Astrocyte of the cerebellum (primary cell): ENCODE data around the gene BNIP2.

ENCODE experiments used
- DNase-seq: peaks from one replicate; pipeline ENCODE4 v3.0.0-alpha.2; 2011; ENCODE audit warnings: low read depth
- H3K4me3 ChIP-seq: 2 replicates; pipeline ENCODE4 v1.5.1; 2011; ENCODE audit warnings: mild to moderate bottlenecking, low read depth, low read length, moderate library complexity
- CTCF ChIP-seq: IDR thresholded peaks from 2 replicates; pipeline ENCODE4 v1.5.1; 2012; ENCODE audit warnings: low read length, low read depth, moderate library complexity, mild to moderate bottlenecking; ENCODE audit errors: missing control alignments
- in situ Hi-C: cut with HindIII; loops from 2 replicates; pipeline ENCODE4 v1.10.0; 2017; ENCODE audit warnings: low sequenced_read_pairs

The BNIP2 gene

GRCh38 chr15:59662260-59662659, 26.9 kb downstream of the BNIP2 start:
- DNase-seq, result peak; percentile 24
- in situ Hi-C loops, result no loop called here
- no peak overlapping the region for H3K4me3 ChIP-seq
- TF ChIP-seq CTCF, result no peak

DNA sequence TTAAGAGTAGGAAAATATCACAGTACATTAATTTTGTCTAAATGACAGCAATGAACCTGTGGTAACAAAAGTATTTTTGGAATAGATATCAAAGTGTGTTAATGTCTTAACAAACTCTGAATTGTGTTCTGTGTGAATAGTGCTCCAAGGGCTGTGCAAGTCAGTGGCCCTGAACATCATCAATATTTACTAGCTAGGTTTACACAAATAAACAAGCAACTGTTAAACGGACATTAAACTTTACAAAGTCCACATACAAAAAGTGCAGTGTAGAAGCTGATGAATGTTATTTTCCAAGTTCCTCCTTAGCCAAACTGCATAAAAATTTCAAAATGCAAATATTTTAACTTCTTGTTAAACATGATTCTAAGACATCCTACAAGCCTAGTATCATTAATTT, 29.8 kb downstream of the BNIP2 start:
- no peak for TF ChIP-seq CTCF
- DNase-seq, result no peak
- in situ Hi-C loops, result no loop called here
- H3K4me3 ChIP-seq, result no peak overlapping the region

DNA sequence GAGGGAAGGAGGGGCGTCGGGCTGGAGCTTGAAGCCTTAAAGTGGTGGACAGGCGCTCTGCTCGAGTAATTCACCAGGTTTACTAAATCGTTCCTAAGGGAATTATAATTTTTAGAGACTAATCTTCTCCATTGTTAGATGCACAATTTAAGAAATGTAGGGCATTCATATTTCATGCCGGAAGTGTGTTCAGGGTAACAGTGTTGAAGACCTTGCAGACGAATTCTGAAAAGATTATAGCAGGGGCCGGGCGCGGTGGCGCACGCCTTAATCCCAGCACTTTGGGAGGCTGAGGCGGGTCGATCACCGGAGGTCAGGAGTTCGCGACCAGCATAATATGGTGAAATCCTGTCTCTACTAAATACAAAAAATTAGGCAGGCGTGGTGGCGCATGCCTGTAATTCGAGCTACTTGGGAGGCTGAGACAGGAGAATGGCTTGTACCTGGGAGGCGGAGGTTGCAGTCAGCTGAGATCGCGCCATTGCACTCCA, 31.4 kb downstream of the BNIP2 start:
- in situ Hi-C loops, result no loop called here
- peak overlapping the region; percentile 87 for H3K4me3 ChIP-seq
- TF ChIP-seq CTCF, result no peak
- DNase-seq, result no peak

DNA sequence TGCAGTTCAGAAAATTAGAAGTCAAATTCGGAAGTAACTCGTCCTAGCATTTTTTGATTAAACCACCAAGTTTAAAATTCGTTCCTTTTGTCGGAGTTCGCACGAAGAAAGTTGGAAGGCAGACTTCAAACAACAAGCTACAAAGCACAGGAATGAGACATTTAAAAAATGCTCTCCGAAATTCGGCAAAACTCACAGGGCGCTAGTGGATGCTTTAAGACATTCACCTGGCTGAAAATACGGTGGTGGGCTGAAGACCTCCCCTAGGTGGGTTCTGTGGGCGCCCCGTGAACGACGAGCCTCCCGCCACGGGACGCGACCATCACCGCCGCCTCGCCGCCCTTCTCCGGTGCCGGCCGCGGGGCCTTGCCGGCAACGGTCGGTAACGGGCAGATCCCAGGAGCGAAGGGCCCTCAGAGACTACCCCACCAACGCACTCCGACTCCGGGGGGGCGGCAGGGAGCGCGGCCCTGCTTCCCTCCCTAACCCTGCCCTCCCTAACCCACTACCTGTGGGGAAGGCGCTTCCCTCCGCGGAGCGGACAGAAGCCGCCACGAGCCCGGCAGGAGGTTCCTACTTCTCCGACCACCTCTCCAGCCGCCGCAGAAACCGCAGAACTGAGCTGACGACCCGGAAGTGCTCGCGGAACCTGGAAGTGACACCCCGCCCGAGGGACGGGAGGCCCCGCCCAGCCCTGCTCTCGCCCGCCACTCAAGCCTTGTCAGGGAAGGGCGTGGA, 32.1 kb downstream of the BNIP2 start, which contains the start of gene GTF2A2:
Gene GTF2A2, minus strand, starts transcription at position 619 of the 738 bp plus-strand sequence. CDS start 5,238 bp downstream, outside the sequence.
- TF ChIP-seq CTCF, result no peak
- in situ Hi-C loops, result no loop called here
- peak within 1 kb of the TSS; percentile 87 for H3K4me3 ChIP-seq
- DNase-seq, result peak; percentile 82

- in situ Hi-C loops, result no loop called here
- no peak overlapping the region for H3K4me3 ChIP-seq
- no peak for TF ChIP-seq CTCF
- DNase-seq, result no peak
Observed at GRCh38 chr15:59654046-59654445, 35.1 kb downstream of the BNIP2 start.

- no peak for TF ChIP-seq CTCF
- H3K4me3 ChIP-seq, result no peak overlapping the region
- no peak for DNase-seq
- in situ Hi-C loops, result no loop called here
Observed at GRCh38 chr15:59649603-59650002, 39.5 kb downstream of the BNIP2 start.

DNA sequence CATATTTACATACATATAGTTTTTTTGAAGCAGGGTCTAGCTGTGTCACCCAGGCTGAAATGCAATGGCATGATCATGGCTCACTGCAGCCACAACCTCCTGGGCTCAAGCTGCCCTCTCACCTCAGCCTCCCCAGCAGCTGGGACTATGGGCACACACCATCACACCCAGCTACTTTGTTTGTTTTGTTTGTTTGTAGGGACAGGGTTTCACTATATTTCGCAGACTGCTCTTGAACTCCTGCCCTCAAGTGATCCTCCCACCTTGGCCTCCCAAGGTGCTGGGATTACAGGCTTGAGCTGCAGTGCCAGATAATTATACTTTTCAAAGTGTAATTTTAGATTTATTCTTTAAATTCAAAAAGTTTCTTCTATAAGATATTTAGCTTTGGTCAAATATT, 42.0 kb downstream of the BNIP2 start:
- in situ Hi-C loops, result no loop called here
- TF ChIP-seq CTCF, result no peak
- DNase-seq, result no peak
- no peak overlapping the region for H3K4me3 ChIP-seq
